NCI-H1105 treated with DMSO at 0.1 percent for 48 hours (cell line): ENCODE measurements around the gene MACROD2.

Source experiments
- DNase-seq: peaks from one replicate; lab custom pipeline; 2025; lab: John Stamatoyannopoulos, UW

The MACROD2 gene

GRCh38 chr20:14711652-14712051 lies 716.3 kb downstream of the MACROD2 start:
- no peak for DNase-seq

- DNase-seq = peak; percentile 16
Measured at GRCh38 chr20:14712302-14712739, 717.0 kb downstream of the MACROD2 start.

GRCh38 chr20:14715400-14715799 lies 720.1 kb downstream of the MACROD2 start:
- DNase-seq = no peak

- no peak for DNase-seq
Measured at GRCh38 chr20:14716351-14716801, 721.1 kb downstream of the MACROD2 start.

GRCh38 chr20:14717134-14717999 lies 722.1 kb downstream of the MACROD2 start:
- no peak for DNase-seq

- no peak for DNase-seq
Measured at GRCh38 chr20:14720251-14720650, 724.9 kb downstream of the MACROD2 start.

GRCh38 chr20:14721926-14722452 lies 726.7 kb downstream of the MACROD2 start:
- DNase-seq = no peak

GRCh38 chr20:14723614-14724013 lies 728.3 kb downstream of the MACROD2 start:
- no peak for DNase-seq

- no peak for DNase-seq
Measured at GRCh38 chr20:14724036-14724435, 728.7 kb downstream of the MACROD2 start.

GRCh38 chr20:14724468-14724867 lies 729.2 kb downstream of the MACROD2 start:
- DNase-seq = no peak

- DNase-seq = no peak
Measured at GRCh38 chr20:14726591-14726990, 731.3 kb downstream of the MACROD2 start.

- DNase-seq = no peak
Measured at GRCh38 chr20:14727485-14728150, 732.3 kb downstream of the MACROD2 start.

GRCh38 chr20:14729390-14729789 lies 734.1 kb downstream of the MACROD2 start:
- no peak for DNase-seq

- no peak for DNase-seq
Measured at GRCh38 chr20:14732343-14732742, 737.0 kb downstream of the MACROD2 start.

- DNase-seq = no peak
Measured at GRCh38 chr20:14732996-14733395, 737.7 kb downstream of the MACROD2 start.

GRCh38 chr20:14740380-14740779 lies 745.1 kb downstream of the MACROD2 start:
- no peak for DNase-seq

GRCh38 chr20:14741616-14742015 lies 746.3 kb downstream of the MACROD2 start:
- DNase-seq = no peak

- no peak for DNase-seq
Measured at GRCh38 chr20:14744723-14745122, 749.4 kb downstream of the MACROD2 start.

GRCh38 chr20:14745830-14746229 lies 750.5 kb downstream of the MACROD2 start:
- DNase-seq = no peak

- DNase-seq = no peak
Measured at GRCh38 chr20:14751191-14751590, 755.9 kb downstream of the MACROD2 start.

- DNase-seq = no peak
Measured at GRCh38 chr20:14757728-14758127, 762.4 kb downstream of the MACROD2 start.

GRCh38 chr20:14758356-14758755 lies 763.0 kb downstream of the MACROD2 start:
- no peak for DNase-seq

- no peak for DNase-seq
Measured at GRCh38 chr20:14759979-14760378, 764.7 kb downstream of the MACROD2 start.
